Anterior cingulate cortex (tissue), 58 donors: ENCODE data around the gene PTPRK.
"Not testable (repeated sequence)": the region's sequence is repeated elsewhere in the genome, so short reads cannot be mapped to it uniquely, and the experiment has no call there.

ENCODE experiments used
- DNase-seq, 58 donors: peaks; one replicate each; lab custom pipeline; 2025; lab: John Stamatoyannopoulos, UW

The PTPRK gene

DNA sequence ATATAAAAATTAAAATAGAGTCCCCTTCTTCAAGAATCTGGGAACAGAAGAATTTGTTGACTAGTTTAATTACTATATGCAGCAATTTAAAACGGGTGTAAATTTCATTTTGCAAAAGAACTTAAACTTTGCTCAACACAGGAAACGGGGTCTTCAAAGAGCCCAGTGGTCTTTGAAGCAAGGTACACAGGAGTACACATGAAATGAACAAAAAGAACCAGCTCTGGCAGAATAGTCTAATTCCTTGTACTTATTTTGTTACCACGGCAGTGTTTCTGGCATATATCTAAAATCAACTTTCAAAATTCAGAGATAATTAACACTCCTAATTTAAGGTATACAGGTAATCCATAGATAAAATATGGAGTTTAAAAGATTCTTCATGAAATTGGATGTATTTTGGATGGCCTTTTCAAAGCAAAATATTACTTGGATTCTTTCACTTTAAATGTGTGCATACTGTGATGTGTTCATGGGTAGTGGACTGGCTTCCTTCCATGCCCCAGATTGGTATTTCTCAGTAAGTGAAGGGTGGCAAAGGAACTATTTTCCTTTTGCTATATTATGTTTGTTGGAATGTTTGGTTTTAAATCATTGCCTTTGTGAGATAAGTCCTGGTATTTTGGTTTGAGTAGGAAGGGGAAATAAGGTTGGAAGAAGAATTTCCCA, 522.8 kb downstream of the PTPRK start:
- no peak for DNase-seq

DNA sequence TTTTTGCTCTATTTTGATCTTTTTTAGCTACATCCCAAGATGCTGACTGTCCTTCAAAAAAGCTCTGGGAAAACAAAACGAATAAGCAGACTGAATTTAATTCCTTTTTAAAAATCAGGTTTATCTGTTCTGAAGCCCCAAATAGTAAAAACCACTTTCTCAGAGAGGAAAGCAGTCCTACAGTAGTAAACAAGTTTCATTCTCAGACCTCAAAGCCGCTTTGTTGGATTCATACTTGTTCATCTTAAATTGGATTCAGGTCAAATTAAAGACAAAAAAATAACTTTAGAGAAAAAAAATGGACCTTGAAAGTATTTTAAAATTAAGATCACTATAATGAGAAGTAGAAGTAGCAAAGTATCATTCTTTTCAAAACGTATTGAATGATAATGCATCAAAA, 523.5 kb downstream of the PTPRK start:
- DNase-seq: no peak

DNA sequence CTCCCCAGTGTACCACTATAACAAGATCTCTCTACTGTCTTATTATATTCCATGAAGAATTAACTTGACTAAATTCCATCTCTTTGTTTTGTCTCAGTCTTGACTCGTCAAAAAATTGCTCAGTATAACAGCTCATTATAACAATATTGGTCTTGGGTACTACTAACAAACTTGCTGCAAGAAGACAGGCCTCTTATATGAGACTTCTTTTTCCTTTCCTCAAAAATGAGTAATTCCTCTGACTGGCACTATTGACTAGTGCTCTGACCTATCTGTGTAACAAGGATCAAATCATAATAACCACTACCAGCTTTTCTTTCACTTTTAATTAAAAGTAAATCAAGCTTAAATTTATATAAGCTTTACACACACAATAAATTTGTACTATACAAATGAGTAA, 528.3 kb downstream of the PTPRK start:
- DNase-seq: no peak

DNA sequence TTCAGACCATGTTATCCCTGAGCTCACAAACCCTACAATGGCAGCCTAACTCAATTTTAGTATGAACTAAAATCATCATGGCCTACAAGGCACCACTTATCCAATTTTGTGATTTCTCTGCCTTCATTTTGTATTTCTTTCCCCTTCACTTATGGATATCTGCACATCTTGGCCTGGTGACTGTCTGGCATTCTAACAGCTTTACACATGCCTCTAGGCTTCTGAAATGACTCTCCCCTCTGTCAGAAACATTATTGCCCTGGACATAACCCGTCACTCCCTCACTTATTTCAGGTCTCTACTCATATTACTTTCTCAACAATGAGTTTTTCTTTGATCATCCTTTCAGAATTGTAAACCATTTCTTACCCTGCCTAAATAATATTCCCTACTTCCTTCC, 530.3 kb downstream of the PTPRK start:
- no peak for DNase-seq

DNA sequence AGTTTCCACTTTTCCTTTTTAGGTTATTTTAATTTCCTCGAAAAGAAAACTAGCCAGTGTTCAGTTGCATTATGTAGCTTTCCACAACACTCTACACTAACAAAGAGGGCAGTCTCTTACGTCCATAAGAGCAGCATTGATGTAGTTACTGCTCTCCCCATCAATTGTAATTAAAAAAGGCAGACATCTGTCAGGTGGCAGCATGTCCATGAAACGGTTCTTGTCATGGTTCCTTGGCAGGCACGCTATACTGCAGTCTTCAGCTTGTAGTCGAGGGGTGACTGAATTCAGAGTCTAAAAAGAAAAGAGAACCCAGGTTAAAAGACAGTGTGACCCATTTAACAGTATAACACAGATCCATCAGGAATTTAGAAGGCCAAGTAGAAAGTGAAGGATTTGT, 539.4 kb downstream of the PTPRK start:
- DNase-seq: peak in 31 of 58 donors; percentile 1 to 82 (median 27)

DNA sequence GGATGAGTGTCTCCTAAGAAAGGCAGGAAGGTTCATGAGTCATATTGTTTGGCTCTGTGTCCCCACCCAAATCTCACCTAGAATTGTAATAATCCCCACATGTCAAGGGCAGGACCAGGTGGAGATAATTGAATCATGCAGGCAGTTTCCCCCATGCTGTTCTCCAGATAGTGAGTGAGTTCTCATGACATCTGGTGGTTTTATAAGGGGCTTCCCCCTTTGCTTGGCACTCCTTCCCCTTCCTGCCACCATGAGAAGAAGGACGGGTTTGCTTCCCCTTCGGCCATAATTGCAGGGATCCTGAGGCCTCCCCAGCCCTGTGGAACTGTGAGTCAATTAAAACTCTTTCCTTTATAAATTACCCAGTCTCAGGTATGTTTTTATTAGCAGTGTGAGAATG, 542.2 kb downstream of the PTPRK start:
- DNase-seq: not testable (repeated sequence)

DNA sequence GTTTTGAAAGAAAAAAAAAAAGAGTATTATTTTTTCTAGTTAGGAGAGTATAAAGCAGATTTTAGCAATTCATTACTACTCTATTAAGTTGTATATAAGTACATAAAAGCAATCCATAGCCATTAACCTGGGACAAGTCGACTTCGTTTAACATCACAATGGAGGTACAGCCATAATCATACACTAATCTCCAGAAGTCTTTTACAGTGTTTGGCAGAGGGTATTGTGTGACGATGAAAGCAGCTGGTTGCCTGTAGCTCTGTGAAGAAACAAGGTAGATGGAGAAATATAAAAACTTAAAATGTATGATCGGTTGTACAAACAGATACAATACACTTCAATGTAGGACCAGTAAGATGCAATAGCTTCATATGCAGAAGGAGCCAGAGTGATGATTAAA, 543.6 kb downstream of the PTPRK start:
- DNase-seq: no peak

DNA sequence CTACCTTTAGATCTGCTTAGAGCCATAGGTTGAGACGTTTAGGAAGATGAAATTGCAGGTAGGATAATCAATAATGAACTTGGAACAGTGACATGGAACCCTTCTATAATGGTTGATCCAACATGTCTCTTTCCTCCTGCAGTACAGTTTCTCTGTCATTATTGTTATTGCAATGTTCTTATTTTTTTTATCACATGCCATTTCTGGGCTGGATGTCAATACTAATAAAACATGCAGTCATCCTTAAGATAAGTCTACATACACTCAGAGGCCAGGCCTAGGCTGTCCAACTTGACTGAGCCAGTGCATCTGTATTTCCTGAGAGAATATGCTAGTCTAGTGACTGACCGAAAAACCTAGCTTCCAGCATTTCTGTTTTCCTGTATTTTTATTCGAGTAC, 544.3 kb downstream of the PTPRK start:
- DNase-seq: no peak

DNA sequence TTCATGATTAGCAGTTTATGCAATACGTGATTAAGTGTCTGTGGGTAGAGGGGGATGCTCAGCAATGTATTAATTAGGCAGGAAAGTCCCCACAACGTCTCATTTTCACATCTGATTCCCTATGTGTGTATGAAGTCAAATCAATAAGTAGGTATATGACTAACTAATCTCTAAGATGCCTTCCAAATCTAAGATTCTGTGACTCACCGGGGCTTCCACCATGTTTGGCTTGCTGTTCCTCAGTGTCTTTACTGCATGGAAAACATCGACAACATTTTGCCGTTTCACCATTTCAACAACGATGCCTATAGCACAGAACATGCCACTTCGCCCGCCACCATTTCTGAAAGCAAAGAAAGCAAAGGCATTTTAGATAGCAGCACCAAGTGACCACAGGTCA, 547.6 kb downstream of the PTPRK start:
- no peak for DNase-seq

DNA sequence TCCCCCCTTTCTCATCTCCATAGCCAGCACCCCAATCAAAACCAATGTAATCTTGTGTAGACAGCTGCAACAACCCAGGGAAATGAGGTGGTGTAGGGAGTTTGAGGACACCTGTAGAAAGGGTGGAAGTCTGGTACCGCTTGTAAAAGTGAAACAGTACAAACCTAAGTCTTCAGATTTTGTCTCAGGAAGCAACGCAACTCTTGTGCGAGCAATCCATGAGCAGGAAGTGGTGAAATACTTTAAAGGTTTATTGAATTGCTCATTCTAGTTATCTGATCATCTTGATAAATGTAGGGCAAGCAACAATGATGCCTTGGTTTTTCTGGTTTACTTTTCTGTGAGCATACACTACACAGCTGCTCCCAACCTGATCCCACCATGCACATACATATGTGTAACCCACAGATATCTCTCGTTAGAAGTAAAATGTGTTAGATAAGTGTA, 548.4 kb downstream of the PTPRK start:
- no peak for DNase-seq

DNA sequence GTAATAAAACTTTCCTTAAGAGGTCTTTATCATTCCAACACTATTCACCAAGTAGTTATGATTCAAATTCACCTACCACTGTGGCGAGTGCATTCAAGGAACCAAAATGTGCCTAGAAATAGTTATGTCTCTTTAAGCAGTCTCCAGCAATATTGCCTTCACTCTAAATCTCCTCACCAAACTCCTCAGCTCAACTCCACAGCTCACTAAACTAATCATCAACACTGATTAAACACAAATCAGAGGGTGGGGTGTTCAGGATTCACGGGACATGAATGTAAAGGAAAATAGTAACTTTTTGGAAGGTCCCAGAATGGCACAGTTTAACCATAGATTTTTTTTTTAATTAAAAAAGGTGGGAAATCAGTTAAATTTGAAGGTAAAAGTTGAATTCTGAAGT, 549.0 kb downstream of the PTPRK start:
- DNase-seq: no peak

DNA sequence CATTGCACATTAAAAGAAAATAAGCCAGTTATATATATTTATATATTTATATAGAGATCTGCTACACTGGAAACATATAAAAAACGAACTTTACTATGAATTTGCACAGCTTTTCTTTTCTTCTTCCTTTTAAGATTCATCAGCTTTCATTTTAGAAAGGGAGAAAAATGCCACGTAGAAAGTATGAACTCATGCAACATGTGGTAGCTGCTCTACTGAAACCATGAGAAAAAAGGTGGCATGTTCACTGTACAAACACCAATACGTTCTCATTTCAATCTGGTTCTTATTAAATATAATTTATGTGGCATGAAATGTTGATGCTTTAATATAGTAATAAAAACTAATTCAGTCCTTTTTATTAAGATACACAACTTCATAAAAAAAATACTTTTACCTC, 550.7 kb downstream of the PTPRK start:
- DNase-seq: no peak

DNA sequence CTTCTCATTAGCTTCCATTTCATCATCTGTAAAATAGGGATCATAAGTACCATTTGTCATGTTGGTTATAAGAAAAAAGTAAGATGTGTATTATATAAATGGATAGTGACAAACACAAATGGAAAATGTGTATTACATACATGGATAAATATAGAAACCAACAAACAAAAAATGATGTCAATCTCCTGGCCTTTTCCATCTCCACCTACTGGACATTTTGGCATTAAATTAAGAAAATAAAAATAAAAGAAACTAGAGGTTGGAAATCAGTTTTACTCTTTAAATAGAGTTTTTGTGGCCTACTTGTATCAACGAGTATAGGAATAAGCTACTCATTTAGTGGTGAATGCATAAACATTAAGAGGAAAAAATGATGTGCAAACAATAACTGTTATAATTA, 552.0 kb downstream of the PTPRK start:
- no peak for DNase-seq

DNA sequence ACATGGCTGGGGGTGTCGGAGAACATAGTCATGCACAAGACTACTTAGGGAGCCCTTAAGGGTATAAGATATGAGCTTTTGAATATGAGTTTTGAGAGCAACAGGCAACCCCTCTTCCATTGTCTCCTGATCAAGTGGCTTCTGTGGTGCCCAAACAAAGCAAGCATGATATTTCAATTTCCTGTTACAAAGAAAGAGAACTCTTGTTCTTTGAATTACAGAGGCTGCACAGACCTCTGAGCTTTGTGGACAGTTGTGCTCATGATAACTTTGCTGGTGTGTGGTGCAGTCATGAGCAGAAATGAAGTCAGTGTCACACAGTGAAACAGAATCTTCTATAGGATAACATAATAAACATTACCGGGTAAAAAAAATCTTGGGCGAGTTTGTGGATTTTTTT, 552.7 kb downstream of the PTPRK start:
- peak in 9 of 58 donors; percentile 4 to 59 (median 23) for DNase-seq

DNA sequence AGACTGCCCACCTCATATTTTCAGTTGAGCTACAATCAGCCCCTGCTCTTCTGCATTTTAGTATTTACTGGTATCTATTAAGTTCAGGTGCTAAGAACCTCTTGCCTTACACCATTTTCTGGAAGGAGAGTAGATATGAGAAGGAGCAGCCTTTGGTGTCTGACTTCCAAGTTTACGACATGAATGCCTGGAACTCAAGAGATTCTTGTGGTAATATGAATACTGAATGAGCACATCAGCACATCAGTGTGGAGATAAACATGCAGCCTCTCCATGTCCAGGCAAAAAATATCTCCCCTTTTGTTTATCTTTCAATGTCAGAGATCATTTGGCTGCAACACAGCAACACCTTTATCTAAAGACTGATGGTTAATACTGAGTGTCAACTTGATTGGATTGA, 553.8 kb downstream of the PTPRK start:
- no peak for DNase-seq

DNA sequence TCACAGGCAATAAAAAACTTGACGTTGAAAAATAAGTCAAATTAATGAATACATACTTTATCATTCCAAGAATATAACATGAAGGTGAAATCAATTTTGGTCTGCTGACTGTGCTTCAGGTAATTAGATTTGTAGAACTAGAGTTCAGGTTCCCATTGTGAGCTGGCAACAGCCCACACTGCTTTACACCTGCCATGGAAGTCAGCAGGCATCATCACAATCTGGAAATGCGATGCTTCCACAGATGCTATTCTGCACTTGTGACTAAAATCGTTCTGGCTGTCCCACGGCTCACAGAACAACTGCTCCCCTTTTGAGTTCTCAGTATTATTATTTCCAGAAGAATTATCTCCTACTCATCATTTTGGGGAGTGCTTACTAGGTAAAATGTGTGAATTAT, 556.9 kb downstream of the PTPRK start:
- DNase-seq: no peak

DNA sequence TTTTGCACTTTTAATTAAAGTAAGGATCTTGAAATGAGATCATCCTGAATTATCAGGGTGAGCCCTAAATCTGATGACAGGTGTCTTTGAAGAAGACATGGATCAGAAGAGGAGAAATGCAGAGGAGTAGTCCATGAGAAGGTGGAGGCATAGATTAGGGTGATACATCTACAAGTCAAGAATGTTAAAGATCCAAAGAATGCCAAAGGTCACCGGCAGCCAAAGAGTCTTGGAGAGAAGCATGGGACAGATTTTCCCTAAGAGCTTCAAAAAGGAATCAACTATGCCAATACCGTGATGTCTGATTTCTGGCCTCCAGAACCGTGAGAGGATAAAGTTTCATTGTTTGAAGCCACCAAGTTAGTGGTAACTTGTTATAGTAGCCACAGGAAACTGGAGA, 560.5 kb downstream of the PTPRK start:
- DNase-seq: no peak

DNA sequence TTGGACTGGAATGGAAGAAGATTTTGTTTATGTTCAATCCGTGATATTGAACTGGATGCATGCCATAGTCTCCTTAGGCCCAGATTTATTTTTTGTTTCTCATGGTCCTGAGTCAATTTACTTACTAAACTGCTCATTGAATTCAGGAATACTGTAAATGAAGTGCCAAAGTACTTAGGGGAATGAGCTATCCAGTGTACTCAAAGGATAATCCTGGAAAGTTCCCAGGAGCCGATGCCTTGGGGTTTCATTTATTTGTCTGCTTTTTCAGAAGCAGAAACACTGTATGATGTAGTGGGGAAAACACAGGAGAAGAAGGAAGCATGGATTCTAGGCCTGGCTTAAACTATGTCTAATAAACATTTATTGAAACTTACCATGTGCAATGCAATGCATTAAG, 563.4 kb downstream of the PTPRK start:
- DNase-seq: no peak

DNA sequence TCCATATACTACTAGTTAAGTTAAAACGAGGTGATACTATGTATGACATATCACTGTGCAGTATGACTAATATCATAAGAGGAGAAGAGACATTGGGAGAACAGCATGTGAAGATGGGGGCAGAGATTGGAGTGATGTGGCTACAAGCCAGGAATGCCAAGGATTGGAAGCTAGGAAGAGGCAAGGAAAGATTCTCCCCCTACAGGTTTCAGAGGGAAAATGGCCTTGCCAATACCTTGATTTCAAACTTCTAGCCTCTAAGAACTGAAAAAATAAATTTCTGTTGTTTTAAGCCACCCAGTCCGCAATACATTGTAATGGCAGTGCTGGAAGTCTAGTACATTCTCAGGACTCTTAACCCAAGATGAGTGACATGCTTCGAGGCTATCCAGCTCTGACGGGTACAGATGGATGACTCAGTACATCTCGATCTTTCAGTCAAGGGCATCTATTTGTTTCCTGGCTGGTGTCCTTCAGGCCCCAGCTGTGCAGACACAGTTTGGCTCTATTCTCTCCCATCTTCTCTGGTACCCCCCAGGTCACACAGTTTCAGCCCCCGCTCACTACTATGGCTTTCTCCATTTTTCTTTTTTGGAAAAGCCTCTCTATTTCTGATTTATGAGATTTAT, 564.0 kb downstream of the PTPRK start:
- no peak for DNase-seq

DNA sequence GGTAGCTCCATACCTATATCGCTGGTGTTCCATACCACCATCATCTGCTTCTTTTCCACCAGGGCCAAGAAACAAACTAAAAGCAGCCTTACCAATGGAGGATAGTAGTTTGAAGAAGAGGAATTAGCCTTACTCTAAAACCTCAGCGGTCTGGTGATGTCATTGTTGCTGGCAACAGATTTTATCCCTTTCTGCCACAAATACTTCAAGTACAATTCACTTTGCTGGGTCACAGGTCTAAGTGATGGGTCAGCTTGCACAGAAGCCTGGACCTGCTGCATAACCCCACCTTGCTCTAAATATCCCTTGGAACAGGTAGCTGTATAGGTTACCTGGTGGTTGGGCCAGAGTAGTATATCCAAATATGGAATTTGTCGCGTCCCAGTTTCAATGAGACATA, 566.3 kb downstream of the PTPRK start:
- DNase-seq: no peak

DNA sequence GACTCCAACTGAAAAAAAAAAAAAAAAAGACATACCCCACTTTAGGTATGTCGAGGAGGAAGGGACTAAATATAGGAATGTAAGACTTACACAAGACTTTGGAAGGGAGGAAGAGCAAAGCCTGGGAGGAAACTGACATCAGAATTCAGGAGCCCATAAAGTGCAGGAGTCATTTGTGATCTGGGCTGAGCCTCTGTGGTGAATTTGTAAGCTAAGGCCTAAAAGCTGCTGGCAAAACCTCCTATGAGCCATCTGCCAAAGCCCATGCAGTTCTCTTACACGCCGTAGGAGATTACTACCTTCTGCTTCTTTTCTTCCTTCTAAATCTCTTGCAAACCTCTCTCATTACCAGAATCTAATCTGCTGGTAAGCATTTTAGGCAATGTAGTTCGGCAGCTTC, 567.6 kb downstream of the PTPRK start:
- DNase-seq: peak in 5 of 58 donors; percentile 2 to 12 (median 5)

DNA sequence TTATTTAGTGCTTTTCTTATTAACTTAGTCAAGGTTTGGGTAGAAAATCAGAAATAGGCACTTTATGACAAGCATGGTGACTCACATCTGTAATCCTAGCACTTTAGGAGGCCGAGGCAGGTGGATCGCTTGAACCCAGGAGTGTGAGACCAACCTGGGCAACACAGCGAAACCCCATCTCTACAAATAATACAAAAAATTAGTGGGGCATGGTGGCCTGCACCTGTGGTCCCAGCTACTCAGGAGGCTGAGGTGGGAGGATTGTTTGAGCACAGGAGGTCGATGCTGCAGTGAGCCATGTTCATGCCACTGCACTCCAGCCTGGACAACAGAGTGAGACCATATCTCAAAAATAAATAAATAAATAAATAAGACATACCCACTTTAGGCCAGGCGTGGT, 568.2 kb downstream of the PTPRK start:
- DNase-seq: no peak
